GM21360 (cell line): ENCODE data around the gene COL27A1.

Experiments
- ATAC-seq: cut with Tn5 transposase; IDR thresholded peaks from one replicate; pipeline ENCODE4 v1.9.1; 2021; ENCODE audit warnings: mild to moderate bottlenecking, moderate library complexity; ENCODE audit not compliant: unreplicated experiment

Gene COL27A1

GRCh38 chr9:114261987-114262386, 106.7 kb downstream of the COL27A1 start:
- no peak for ATAC-seq

- ATAC-seq, result no peak
Observed at GRCh38 chr9:114263853-114264510, 108.6 kb downstream of the COL27A1 start.

- no peak for ATAC-seq
Observed at GRCh38 chr9:114264806-114265550, 109.6 kb downstream of the COL27A1 start.

GRCh38 chr9:114266969-114267368, 111.6 kb downstream of the COL27A1 start:
- no peak for ATAC-seq

- no peak for ATAC-seq
Observed at GRCh38 chr9:114269023-114269422, 113.7 kb downstream of the COL27A1 start.

GRCh38 chr9:114270120-114270975, 115.0 kb downstream of the COL27A1 start:
- ATAC-seq, result no peak

- ATAC-seq, result no peak
Observed at GRCh38 chr9:114271556-114272510, 116.5 kb downstream of the COL27A1 start.

- no peak for ATAC-seq
Observed at GRCh38 chr9:114272739-114273431, 117.5 kb downstream of the COL27A1 start.

- no peak for ATAC-seq
Observed at GRCh38 chr9:114273461-114273881, 118.1 kb downstream of the COL27A1 start.

GRCh38 chr9:114274217-114274616, 118.9 kb downstream of the COL27A1 start:
- ATAC-seq, result no peak

- ATAC-seq, result no peak
Observed at GRCh38 chr9:114275246-114276004, 120.1 kb downstream of the COL27A1 start.

- ATAC-seq, result no peak
Observed at GRCh38 chr9:114276908-114277821, 121.8 kb downstream of the COL27A1 start.

GRCh38 chr9:114278356-114278755, 123.0 kb downstream of the COL27A1 start:
- no peak for ATAC-seq

- no peak for ATAC-seq
Observed at GRCh38 chr9:114278881-114279570, 123.7 kb downstream of the COL27A1 start.

- no peak for ATAC-seq
Observed at GRCh38 chr9:114279693-114280092, 124.4 kb downstream of the COL27A1 start.

- no peak for ATAC-seq
Observed at GRCh38 chr9:114280636-114281472, 125.5 kb downstream of the COL27A1 start.
